GM18499 (cell line): Measurements from ENCODE around the gene PDLIM7.
"Not testable (repeated sequence)": the region's sequence is repeated elsewhere in the genome, so short reads cannot be mapped to it uniquely, and the experiment has no call there.

Source experiments
- ATAC-seq: cut with Tn5 transposase; IDR thresholded peaks from one replicate; pipeline ENCODE4 v1.9.1; 2021; ENCODE audit warnings: moderate number of reproducible peaks; ENCODE audit not compliant: insufficient read depth, unreplicated experiment

PDLIM7 gene, protein sequence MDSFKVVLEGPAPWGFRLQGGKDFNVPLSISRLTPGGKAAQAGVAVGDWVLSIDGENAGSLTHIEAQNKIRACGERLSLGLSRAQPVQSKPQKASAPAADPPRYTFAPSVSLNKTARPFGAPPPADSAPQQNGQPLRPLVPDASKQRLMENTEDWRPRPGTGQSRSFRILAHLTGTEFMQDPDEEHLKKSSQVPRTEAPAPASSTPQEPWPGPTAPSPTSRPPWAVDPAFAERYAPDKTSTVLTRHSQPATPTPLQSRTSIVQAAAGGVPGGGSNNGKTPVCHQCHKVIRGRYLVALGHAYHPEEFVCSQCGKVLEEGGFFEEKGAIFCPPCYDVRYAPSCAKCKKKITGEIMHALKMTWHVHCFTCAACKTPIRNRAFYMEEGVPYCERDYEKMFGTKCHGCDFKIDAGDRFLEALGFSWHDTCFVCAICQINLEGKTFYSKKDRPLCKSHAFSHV

DNA sequence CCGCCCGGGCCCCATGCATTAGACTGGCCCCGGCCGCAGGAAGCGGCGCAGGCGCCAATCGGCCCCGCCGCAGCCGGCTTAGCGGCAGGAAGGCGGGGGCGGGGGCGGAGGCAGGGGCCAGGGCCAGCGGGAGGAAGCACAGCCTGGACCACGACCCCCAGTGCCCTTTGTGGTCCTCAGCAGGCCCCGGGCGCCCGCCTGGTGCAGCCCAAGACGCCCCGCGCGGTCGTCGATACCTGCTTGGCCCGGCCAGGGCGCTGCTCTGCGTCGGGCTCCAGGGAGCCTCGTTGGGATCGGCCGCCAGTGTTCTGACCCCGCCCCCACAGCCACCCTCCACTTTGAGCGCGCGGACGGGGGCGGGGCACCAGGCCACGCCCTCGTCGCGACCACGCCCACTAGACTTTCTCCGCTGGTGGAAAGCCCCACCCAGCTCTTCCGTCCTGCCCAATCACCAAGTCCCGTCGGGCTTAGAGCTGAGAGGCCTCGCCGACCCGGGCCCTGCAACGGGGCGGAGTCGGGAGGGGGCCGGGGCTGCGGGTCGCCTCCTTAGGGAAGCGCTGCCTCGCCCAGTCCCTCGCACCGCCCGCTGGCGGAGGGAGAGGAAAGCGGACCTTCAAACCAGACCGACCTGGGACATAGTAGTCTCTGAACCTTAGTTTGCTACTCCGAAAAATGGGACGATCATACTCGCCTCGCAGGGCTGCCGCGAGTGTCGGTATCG, at the start of gene PDLIM7:
TSS of gene PDLIM7 (minus strand) at position 313 of the 721 bp plus-strand sequence. CDS start 1,092 bp downstream, outside the sequence.
- ATAC-seq: peak; percentile 37

DNA sequence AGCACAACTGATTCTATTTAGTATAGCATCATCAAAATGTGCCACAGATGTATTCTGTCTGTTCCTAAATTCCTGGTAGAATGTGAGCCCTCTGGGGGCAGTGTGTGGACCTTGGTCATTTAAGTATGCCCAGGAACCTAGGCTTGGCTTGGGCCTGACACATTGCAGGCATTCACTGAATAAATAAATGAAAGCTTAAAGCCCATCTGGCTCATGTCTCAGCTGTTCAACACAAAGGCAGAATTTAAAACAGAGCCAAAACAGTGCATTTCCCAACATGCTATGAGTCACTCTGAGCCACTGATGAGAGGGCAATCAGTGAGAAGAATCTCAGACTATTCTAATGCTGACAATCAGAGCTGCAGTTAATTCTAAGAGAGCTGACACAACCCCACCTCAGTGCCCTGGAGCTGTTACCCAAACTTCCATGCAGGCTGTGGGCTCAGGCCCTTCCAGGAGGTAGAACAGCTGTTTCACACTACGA, 48.9 kb upstream of the PDLIM7 start:
- ATAC-seq: no peak

DNA sequence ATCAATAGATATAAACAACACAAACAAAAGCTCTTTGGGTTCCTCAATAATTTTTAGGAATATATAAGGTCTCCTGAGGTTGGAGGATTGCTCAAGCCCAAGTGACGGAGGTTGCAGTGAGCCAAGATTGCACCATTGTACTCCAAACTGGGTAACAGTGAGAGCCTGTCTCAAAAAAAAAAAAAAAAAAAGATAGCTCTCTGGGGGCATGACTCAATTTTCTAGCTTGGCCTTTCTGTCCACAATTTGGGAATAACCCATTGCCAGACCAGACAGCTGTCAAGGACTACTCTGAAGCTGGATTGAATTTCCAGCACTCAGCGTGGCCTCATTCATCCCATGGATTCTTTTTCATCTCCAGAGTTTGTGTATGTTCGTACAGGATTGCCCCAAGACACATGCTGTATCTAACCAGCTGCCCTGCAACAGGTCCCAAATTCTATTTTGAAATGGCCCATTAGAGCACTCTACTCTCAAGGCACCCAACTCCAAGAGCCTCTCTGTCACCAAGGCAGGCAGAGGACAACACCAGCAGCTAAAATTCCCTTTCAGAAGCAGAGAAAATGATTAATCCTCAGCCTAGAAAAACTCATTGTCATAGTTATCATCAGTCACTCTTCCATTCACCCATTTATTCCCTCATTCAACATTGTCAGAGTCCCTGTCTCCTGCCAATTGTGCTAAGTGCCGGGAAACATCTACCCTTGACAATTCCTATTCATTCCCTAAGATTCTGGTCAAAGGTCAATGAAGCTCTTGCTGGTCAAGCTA, 48.3 kb upstream of the PDLIM7 start:
- no peak for ATAC-seq

DNA sequence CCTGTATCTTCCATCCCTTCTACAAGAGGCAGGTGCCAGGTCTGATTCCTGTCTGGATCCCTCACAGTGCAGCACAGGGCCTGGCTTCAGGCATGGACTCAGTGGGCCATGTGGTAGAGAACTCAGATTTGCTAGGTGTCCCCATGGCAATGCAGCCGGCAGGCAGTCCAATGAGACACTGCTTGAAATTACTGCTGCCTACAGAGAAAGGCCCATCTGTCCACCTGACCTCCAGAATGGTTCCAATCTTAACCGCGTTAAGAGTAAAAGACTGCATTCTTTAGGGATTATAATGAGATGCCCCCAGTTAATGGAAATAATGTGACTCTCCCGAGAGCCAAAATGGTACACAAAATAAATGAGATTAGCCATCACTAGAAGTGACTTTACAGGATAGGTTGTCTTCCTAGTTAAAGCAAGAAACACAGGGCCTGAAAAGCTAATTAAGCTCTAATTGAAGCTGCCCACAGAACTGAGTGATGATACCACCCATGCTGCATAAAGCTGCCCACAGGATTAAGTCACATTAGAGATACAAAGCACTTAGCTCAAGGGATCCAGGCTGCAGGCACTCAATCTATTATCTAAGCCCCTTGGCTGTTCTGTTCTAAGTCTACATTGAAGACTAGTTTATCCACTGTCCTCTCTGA, 45.5 kb upstream of the PDLIM7 start:
- ATAC-seq: no peak

DNA sequence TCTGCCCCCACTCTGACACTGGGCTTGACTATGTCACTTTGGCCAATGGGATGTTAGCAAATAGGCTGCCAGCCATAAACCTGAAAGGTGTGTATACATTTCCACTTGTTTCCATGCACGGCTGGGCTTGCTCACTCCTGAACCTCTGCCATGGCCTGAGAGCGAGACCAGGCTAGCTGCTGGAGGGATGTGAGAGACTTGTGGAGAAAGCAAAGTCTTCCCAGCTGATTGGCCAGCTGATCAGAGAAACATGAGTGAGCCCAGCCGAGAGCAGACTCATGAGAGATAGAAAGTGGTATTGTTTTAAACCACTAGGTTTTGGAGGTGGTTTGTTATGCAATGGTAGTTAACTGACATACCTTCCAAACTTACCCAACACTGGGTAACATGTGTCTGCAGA, 43.0 kb upstream of the PDLIM7 start:
- no peak for ATAC-seq

DNA sequence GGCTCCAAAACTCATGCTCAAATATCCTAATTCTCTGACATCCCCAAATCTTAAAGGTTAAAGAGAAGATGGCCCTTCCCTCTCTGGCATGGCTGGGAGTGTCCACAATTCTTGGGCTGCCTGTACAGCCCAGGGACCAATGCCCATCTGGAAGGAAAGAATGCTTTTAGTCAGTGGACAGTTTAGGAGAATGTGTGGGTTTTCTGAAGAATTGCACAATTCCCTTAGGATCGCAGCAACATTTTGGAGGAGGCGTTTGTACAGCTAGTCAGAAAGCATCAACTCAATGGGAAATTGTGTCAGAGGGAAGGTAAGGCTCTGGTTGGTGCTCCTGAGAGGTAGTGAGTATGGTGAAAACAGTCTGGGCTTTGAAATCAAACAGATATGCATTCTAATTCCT, 42.0 kb upstream of the PDLIM7 start:
- no peak for ATAC-seq

DNA sequence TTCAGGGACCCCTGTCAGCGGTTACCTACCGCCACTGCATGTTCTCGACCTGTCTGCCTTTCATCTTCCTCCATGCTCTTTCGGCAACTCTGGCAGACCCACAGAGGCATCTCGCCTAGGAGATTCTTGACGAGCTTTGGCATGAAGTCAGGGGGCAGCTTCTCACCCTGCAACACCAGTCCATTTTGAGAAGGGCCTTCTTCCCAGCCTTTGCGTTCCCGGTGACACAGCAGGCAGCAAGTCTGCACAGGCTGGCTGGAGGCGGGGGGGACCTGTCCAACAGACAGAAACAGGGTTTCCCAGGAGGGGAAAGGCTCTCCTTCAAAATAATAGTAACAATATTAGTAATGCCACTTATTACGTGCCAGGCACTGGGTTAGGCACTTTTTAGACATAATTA, 41.5 kb upstream of the PDLIM7 start:
- ATAC-seq: no peak

DNA sequence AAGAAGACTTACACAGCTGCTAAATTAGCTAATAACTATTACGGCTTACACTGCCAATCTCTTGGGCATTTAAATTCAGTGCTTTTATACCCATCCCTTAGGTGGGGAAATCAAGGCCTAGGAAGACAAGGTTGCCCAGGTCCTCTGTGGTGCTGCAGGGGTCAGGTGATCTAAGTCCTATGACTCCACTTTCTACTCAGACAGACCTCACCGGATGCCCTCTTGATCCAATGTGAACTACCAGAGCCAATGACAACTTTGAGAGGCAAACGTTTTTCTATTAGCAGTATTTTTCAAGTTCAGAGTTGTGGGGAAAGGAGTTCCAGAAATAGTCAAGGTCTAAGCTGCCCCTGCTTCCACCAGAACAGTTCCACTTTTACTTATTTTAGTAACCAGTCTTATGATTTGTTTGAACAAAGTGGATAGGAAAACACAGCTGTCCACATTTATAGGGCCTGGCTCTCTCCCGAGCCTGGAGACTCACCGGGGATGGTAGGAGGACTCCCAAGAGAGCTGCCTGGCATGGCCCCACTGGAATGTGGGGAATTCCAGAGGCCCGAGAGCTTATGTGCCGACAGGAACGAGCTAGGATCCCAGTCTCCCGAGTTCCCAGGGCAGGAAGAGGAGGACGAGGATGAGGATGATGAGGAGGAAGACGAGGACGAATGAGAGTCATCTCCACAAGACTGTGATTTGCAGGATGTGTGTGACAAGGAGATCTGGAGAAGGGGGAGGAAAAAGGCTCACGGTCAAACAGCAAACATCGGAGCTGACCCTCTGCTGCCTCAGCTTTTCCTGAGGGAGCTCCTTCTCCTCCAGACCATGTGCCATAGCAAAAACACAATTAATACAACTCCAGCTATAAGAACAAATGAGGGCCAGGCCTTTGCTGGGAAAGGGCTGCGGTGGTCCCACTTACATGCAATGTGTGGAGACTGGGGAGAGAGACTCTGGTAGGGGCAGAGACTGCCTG, 40.3 kb upstream of the PDLIM7 start:
- ATAC-seq: no peak

DNA sequence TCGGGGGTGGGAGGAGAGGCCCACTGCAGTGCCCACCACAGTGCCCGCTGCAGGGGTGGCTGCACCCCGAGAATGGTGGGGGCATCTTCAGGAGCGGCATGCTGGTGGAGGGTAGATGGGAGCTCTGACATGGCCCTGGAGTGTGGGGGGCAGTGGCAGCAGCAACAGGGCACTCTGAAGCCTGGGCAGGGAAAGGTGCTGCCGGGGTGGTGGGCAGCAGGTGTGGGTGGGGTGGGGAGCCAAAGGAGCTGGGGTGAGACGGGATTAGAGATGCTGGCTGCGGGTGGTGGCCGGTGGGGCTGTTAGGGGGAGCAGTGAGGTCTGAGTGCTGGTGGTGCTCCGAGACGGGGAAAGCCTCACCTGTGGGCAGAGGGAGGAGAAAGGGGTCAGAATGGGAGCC, 39.0 kb upstream of the PDLIM7 start:
- no peak for ATAC-seq

DNA sequence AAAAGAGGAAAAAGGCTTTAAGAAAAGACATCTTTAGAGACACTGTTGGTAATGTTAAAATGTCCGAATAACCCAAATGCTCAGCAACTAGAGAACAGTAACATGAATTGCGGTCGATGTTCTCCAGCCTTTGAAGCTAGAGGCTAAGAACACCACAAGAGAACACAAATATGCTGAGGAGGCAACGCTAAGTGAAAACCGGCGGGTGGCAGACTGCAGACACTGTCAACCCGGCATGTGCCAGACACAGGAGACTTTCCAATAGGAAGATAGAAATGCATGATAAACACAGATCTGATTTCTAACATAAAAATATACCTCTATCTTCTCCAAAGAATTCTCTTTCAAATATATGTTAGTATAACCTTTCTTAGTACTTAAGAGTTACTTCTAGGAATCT, 37.7 kb upstream of the PDLIM7 start:
- ATAC-seq: no peak

DNA sequence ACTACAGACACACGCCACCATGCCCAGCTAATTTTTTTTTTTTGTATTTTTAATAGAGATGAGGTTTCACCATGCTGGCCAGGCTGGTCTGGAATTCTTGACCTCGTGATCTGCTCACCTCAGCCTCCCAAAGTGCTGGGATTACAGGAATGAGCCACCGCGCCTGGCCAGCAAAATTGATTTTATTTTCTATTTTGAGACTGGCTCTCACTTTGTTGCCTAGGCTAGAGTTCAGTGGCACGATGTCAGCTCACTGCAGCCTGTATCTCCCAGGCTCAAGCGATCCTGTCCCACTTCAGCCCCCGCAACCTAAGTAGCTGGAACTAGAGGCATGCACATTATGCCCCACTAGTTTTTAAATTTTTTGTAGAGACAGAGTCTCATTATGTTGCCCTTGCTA, 37.0 kb upstream of the PDLIM7 start:
- ATAC-seq: not testable (repeated sequence)

DNA sequence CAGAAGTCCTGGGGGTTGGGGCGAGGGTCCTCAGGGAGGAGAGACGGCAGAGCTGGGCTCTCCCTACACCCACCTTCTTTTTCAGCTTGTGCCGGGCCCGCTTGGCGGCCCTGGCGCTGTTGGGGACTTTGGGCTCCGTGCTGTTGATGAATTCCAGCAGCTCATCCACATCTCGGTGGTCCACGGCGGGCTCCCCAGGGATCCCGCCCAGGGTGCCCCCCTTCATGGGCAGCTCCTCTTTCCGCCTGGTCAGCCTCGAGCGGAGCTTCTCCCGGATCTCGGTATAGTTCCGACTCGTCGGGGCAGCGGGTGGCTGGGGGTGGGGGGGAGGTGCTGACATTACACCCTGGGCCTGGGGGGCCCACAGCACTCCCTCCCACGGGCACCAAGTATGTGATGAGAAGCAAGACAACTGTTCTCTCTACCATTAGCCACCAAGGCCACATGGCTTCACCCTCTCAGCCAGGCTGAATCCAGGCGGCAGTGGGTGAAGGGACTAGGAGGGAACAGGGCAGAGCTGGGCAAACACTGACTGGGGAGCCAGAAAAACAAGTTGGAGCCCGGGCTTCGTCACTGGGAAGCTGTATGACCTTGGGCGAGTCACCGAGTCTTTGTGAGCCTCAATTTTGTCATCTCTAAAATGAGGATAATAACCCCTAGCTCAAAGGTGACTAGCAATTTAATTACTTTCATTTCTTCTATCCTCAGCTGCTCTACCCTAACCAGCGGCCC, 34.0 kb upstream of the PDLIM7 start:
- ATAC-seq: no peak

DNA sequence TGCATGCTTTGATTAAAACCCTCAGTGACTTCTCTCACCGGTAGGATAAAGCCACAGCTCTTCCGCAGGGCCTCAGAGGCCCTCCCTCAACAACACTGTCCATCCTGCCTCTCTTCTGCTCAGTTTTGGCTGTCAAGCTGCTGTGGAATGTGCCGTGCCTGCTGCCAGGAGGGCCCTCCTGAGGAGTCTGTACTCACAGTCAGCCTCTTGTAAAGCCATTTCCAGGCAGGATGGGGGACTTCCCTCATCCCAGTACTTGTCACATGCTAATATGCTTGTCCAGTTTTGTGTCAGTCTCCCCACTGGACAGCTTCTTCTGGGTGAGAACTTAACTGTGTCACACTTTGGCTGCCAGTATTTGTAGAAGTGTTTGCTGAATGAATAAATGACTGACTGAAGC, 33.2 kb upstream of the PDLIM7 start:
- ATAC-seq: no peak

DNA sequence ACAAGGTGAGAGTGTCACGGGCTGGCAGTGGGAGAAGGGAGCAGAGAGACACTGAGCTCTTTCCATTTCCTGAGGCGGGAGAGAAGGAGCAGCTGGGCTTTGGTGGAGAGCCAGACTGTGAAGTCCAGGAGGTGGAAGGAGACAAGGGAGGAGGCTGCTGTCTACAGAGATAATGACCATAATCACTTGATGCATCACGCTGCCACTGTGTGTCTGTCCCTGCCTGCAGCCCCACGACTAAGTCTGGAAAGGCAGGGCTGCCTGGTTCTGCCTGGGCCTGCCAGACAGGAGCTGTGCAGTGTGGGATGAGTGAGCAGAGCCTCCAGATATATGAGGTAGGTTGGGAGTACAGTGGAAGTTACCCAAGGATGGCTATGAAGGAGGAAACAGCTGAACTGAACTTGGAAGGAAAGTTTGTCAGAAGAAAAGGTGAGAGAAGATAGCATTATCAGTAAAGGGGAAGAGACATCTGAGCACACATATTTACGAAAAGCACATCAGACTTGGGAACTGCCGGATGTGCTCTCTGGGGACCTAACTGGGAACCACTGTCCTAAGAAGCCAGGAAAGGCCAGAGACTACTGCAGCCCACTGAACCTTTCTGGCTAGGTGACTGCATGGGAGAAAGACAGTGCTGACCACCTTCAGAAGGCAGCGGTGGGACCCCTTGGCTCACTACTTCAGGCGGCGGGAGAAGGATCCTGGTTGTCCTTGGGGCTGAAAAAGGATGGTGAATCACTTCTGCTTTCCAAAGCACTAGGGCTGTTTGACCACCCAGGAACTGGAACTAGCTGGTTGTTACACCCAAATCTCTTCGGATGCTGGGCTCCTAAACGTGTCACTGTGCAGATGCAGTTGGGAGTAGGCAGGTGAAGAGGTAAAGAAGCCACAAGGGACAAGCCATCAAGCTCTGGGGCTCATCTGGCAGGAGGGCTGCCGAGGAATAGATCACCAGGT, 32.1 kb upstream of the PDLIM7 start:
- no peak for ATAC-seq

DNA sequence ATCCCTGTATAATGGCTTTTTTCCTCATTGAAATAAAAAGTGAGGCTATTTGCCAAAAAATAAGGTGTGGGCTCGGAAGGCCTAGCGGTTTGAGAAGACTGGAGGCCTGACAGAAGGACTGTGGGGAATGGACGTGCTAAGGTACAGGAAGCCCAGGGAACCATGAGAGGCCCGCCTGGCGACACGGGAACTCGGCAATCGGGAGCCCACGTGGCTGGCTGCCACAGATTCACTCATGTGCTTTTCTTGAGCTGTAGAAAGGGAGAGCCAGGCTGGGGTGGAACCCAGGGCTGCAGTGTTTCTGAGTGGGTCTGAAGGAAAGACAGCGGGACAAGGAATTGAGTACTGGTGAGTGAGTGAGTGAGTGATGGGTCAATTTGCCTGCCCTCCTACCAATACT, 31.2 kb upstream of the PDLIM7 start:
- ATAC-seq: no peak

DNA sequence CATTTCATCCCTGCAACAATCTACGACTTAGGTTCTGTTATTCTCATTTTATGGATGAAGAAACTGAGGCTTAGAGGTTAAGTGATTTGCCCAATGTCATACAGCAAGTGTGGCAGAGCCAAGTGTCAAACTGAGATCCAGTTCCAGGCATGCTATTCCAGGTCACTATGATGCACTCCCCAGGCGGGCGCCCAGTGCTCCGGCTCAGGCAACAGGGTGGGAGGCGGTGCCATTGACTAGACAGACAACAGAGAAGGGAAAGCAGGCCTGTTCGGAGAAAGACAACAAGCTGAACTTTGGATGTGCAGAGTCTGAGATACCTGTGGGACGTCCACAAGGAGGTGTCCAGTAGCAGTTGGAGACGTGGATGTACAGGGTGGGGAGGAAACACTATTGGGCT, 30.2 kb upstream of the PDLIM7 start:
- ATAC-seq: no peak

DNA sequence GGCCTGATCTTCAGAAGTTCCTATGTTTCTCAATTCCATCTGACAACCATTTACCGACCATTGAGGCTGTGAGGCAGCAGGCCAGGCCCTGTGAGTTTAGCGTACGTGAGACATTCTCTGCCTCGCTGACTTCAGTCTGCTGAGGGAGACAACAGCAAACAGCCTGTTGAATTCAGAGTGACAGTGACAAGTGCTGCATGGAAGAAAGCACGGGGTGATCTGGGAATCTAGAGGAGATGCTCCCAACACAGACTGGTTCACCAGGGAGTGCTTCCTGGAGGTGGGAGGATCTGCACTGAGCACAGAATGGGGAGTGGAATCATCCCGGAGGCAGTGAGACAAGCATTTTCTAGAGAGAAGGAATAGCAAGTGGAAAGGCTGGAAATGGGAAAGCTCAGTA, 29.4 kb upstream of the PDLIM7 start:
- no peak for ATAC-seq
